NCI-H774 (cell line): ENCODE results near the gene RNF19B.

ENCODE experiments used
- DNase-seq: peaks from one replicate; lab custom pipeline; 2025; lab: John Stamatoyannopoulos, UW

The RNF19B gene

GRCh38 chr1:32886828-32887414 lies 77.7 kb downstream of the RNF19B start:
- DNase-seq: no peak
